ENCODE measurements around the gene TGFBR2.

DNA sequence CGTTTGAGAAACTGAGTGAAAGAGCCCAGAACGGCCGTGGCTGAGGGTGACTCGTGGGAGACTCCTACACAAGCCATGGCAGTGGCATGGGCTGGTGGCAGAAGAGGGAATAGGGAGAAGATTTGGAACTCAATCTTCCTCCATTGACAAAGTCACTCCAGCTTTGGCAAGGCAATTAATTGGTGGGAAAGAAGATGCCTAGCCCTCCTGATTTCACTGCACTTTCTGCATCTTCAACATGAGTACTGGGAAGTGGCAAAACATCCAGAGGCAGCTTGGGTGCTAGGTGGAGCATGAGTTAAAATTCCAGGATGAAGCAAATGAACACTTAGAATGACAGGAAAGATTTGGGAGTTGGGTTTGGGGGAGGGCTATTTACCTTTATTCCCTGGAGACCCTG is 1.4 kb upstream of the TGFBR2 start:
- TF ChIP-seq, protein P1, sequence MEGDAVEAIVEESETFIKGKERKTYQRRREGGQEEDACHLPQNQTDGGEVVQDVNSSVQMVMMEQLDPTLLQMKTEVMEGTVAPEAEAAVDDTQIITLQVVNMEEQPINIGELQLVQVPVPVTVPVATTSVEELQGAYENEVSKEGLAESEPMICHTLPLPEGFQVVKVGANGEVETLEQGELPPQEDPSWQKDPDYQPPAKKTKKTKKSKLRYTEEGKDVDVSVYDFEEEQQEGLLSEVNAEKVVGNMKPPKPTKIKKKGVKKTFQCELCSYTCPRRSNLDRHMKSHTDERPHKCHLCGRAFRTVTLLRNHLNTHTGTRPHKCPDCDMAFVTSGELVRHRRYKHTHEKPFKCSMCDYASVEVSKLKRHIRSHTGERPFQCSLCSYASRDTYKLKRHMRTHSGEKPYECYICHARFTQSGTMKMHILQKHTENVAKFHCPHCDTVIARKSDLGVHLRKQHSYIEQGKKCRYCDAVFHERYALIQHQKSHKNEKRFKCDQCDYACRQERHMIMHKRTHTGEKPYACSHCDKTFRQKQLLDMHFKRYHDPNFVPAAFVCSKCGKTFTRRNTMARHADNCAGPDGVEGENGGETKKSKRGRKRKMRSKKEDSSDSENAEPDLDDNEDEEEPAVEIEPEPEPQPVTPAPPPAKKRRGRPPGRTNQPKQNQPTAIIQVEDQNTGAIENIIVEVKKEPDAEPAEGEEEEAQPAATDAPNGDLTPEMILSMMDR (IDR thresholded peaks at IDR 0.05; ENCODE audit: insufficient read depth, low read depth, low read length): no peak
- no peak for TF ChIP-seq EZH2 (IDR thresholded peaks at IDR 0.05; ENCODE audit: insufficient read depth, low read length)
